SH-SY5Y (cell line): ENCODE measurements around the gene IFNB1.

Experiments
- GATA2 ChIP-seq: IDR thresholded peaks from 2 replicates; pipeline ENCODE4 v1.6.1; 2011; ENCODE audit warnings: mild to moderate bottlenecking, low read depth, low read length
- GATA3 ChIP-seq: IDR thresholded peaks from 2 replicates; pipeline ENCODE4 v1.6.1; 2011; ENCODE audit warnings: low read depth, mild to moderate bottlenecking, low read length, moderate library complexity

DNA sequence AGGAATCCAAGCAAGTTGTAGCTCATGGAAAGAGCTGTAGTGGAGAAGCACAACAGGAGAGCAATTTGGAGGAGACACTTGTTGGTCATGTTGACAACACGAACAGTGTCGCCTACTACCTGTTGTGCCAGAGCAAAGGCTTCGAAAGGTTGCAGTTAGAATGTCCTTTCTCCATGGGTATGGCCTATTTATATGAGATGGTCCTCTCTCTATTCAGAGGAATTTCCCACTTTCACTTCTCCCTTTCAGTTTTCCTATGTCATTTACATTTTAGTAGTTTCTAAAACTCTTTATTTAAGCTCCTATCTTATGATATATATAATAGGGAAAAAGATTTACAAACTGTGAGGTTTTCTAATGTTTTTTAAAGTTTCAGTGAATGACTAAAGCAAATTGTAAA is at the start of gene IFNB1:
- TF ChIP-seq GATA2: no peak
- TF ChIP-seq GATA3: no peak
